Hematopoietic multipotent progenitor cell treated with erythropoietin and hydrocortisone succinate and interleukin-3 and kit ligand, for 6 days (in vitro differentiated cells): Measurements from ENCODE around the gene ARID2.

Source experiments
- DNase-seq: peaks from one replicate; pipeline ENCODE4 v3.0.0-alpha.2; 2015

The ARID2 gene

GRCh38 chr12:45774508-45775162, 45.1 kb downstream of the ARID2 start:
- DNase-seq = no peak

GRCh38 chr12:45775465-45775864, 46.0 kb downstream of the ARID2 start:
- DNase-seq = no peak

DNA sequence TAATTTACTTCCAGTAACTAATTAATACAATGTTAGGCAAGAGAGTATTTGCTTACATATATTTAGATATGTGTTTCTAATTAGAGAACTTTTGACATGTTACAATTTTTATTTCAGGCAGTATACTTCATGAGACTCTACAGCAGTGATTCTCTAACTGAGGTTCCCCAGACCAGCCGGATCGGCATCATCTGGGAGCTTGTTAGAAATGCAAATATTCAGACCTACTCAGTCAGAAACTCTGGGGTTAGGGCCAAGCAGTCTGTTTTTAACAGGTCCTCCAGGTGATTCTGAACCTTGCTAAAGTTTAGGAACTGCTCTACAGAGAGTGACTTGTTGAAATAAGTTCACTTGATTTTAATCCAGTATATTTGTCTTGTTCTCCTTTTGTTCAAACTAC, 46.5 kb downstream of the ARID2 start:
- no peak for DNase-seq

DNA sequence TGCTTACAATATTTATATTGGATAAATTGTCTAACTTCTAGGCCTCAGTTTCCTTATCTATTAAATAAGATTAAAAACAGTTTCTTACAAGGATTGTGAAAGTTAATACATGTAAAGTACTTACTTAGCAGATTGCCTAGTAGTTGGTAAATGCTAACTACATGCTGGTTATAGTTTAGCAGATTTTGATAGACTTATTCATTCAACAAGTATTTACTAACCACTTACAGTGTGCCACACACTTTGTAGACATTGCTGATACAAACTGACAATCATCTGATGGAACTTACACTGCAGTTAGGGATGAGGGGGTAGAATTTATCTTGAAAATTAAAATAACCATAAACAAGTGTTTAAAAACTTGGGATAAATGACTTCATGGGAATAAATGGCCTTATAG, 50.4 kb downstream of the ARID2 start:
- DNase-seq = no peak

GRCh38 chr12:45781080-45781479, 51.6 kb downstream of the ARID2 start:
- DNase-seq = no peak

DNA sequence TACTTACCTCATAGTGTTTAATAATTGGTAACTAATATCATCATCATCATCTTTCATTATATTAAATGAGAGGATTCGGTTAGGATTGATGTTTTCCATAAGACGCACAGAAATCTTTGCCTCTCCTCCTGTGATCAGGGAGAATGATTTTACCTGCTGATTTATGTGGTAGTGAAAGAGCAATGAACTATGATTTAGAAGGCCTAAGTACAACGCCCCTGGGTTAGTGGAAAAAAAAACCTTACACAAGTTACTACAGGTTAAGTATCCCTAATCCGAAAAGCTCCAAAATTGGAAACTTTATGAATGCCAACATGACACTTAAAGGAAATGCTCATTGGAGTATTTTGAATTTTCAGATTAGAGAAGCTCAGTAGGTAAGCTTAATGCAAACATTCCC, 55.8 kb downstream of the ARID2 start:
- DNase-seq = no peak

- no peak for DNase-seq
Measured at GRCh38 chr12:45789025-45789424, 59.5 kb downstream of the ARID2 start.

- peak; percentile 12 for DNase-seq
Measured at GRCh38 chr12:45794422-45794821, 64.9 kb downstream of the ARID2 start.

DNA sequence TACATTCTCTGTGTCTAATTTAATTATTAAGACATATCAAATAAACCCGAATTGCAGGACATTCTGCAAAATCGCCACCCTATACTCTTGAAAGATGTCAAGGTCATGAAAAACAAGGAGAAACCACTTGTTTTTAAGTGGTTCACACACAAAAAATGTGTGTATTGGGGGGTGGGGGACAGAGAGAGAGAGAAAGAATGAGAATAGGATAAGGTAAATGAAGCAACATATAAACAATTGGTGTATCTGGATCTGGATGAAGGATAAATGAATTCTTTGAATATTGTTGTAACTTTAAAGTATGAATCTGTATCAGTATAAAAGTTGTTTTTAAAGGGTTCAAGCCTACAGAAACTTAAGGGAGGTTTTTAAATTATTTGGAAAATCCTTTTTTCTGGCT, 72.1 kb downstream of the ARID2 start:
- DNase-seq = no peak

- peak; percentile 67 for DNase-seq
Measured at GRCh38 chr12:45803111-45803510, 73.6 kb downstream of the ARID2 start.

- DNase-seq = no peak
Measured at GRCh38 chr12:45816652-45817051, 87.1 kb downstream of the ARID2 start.

DNA sequence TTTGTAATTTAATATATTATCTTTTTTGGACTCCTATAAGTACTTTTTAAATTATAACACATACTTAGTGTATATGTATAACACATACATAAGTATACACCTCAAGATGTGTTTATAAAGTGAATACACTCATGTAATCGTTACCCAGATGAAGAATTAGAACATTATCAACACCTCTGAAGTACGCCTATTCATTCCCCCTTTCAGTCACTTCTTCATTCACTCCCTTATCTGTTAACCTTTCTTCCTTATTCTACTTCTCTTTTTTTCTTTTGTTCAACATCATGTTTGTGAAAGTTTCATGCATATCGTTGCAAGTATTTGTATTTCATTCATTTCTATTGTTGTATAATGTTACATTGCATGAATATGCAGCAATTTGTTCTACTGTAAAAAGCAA, 98.5 kb downstream of the ARID2 start:
- peak; percentile 30 for DNase-seq

DNA sequence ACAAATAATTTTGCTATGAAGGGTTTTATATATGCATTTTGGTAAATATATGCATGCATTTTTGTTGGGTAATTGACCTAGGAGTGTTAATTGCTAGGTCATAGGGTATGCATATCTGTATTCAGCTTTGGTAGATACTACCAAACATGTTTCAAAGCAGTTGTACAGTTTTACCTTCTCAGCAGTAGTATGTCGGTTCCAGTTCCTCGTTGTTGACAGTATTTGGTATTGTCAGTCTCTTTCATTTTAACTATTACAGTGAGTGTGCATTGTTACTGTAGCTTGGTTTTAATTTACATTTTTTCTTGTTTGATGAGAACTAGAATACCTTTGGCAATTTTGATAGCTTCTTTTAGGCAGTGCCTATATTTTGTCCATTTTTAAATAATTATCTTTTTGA, 98.9 kb downstream of the ARID2 start:
- DNase-seq = no peak

GRCh38 chr12:45831590-45831989, 102.1 kb downstream of the ARID2 start:
- no peak for DNase-seq

DNA sequence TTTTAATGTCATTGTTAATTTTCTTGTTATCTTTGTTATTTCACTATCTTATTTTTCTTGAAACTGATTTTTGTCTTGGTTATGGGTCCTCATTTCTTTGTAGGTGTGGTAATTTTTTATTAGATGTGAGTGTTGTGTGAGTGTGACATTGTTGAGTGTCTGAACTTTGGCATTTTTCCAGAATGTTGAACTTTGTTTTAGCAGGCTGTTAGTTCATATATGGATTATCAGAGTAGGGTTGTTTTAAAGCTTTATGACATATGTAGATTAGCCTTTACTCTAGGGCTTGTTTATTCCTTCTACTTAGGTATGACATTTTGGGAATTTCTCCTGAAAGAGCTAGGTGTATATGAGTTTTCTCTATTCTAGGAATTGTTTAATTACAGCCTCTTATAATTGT, 103.9 kb downstream of the ARID2 start:
- DNase-seq = peak; percentile 33

DNA sequence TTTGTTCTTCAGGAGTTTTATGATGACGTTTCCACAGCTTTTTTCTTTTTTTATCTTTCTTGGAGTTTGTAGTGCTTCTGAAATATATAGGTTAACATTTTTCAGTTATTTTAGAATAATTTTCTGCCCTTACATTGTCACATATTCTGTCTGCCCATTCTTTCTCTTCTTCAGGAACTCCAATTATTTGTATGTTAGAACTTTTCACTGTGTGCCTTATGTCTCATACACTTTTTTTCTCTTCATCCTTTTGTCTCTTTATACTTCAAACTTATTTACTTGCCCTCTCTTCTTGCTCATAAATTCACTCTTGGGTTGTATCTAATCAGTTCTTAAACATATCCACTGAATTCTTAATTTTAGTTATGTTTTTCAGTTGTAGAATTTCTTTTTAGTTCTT, 105.3 kb downstream of the ARID2 start:
- no peak for DNase-seq

DNA sequence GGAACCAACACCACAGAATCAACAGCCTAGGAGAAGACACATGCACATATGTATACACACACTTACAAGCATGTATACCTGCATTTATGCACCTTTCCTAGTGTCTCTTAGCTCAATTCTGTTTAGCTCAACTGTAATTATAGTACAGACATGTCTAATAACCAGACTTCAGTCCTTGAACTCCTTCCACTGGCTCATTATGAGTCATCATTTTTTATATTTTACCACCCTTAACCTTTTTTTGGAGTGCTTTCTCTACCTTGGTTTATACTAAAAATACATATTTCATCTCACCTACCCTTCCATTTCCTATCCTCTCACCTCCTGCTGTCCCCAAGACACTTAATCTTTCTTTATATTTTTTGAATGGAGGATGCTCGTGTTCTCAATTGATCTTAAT, 110.4 kb downstream of the ARID2 start:
- no peak for DNase-seq

GRCh38 chr12:45849289-45849688, 119.8 kb downstream of the ARID2 start:
- no peak for DNase-seq

- no peak for DNase-seq
Measured at GRCh38 chr12:45850302-45850701, 120.8 kb downstream of the ARID2 start.

DNA sequence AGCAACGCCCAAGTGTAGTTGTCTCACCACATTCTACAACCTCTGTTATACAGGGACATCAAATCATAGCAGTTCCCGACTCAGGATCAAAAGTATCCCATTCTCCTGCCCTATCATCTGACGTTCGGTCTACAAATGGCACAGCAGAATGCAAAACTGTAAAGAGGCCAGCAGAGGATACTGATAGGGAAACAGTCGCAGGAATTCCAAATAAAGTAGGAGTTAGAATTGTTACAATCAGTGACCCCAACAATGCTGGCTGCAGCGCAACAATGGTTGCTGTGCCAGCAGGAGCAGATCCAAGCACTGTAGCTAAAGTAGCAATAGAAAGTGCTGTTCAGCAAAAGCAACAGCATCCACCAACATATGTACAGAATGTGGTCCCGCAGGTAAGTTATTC, 123.0 kb downstream of the ARID2 start:
- no peak for DNase-seq

DNA sequence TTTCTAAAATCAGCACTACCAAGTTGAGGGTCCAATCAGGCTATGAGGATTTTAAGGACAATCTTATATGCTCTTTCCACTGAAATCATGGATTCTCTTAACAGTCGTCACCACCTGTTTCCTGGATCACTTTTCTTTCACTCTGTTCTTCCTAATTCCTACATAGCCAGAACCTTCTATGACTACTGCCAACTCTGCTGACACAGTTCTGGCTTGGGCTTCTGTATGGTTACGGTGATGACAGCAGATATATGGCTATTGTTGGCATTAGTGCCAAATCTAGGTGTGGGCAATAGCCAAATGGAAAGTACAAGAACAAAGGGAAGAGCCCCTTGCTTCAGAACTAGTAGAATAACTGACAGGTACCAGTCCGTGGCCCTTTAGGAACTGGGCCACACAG, 124.0 kb downstream of the ARID2 start:
- DNase-seq = no peak

DNA sequence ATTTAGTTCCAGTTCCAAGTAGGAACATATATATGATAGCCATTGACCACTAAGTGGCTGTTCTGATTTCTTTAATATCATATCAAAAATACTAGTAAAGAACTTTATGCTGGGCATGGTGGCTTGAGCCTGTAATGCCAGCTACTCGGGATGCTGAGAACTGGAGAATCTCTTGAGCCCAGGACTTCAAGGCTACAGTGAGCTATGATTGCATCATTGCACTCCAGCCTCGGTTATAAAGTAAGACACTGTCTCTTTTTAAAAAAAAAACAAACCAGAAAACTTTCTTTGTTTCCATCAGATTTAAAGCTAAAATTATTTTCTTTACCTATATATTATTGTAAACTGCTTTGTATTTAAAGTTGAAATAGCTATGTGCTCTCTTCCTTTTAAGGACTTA, 133.8 kb downstream of the ARID2 start:
- no peak for DNase-seq

DNA sequence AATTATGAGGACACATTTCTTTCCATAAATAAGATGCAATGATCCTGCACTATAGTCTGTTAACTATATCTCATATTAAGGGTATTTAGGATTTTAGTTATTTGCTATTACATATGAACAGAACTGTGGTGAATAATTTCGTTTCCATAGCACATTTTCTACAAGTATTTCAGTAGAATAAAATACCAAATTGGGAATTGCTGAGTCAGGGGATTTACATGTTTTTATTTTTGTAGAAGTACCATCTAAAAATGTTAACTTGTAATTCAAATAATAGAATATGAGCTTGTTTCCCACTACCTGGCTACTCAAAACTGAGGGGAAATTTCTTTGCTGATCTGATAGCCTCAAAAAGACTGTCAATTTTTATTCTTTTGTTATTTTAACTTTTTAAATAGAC, 136.8 kb downstream of the ARID2 start:
- DNase-seq = no peak

DNA sequence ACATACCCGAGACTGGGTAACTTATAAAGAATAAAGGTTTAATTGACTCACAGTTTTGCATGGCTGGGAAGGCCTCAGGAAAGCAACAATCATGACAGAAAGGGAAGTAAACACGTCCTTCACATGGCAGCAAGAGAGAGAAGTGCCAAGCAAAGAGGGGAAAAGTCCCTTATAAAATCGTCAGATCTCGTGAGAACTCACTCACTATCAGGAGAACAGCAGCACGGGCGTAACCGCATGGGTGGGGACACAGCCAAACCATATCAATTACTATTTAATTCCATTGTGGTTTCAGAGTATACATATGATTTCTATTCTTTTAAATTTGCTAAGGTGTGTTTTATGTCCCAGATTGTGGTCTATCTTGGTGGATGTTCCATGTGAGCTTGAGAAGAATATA, 142.9 kb downstream of the ARID2 start:
- peak; percentile 64 for DNase-seq

DNA sequence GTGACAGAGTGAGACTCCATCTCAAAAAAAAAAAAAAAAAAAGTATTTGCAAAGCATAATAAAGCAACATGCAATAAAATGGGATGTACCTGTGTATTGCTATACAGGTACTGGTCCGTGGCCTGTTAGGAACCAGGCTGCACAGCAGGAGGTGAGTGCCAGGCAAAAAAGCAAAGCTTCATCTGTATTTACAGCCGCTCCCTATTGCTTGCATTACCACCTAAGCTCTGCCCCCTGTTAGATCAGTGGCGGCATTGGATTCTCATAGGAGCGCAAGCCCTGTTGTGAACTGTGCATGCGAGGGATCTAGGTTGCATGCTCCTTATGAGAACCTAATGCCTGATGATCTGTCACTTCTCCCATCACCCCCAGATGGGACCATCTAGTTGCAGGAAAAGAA, 147.6 kb downstream of the ARID2 start:
- DNase-seq = no peak
